ENCODE results near the gene SCAP.
A peak's percentile ranks its signal among the peaks of the same experiment; 100 is the strongest.
"Not testable (repeated sequence)": the region's sequence is repeated elsewhere in the genome, so short reads cannot be mapped to it uniquely, and the experiment has no call there.

SCAP gene

GRCh38 chr3:47476644-47477199 is 981 bp upstream of the SCAP start:
- Histone ChIP-seq H3K9ac (ENCODE audit: insufficient read length) (peak overlapping the region; percentile 73), H3K36me3 (ENCODE audit: insufficient read depth, low read length) (no peaks in the 10 kb centered on the region), H3K9me3 (ENCODE audit: low read depth, low read length) (no peaks in the 10 kb centered on the region), H3K27ac (no peak overlapping the region), H3K4me3 (peak overlapping the region; percentile 86)
- TF ChIP-seq FOXP2 (optimal IDR thresholded peaks at IDR 0.05; ENCODE audit: control extremely low read depth, extremely low read length, insufficient read depth) (no peak), POLR2AphosphoS5 (IDR thresholded peaks at IDR 0.05; ENCODE audit: borderline replicate concordance, low read depth, low read length) (no peak), EZH2 (IDR thresholded peaks at IDR 0.05) (no peak)
- no peak for DNase-seq (ENCODE audit: low read depth, low spot score)

- H3K4me3 ChIP-seq, result peak overlapping the region; percentile 86
- no peaks in the 10 kb centered on the region for H3K9me3 ChIP-seq (ENCODE audit: low read depth, low read length)
- H3K36me3 ChIP-seq (ENCODE audit: insufficient read depth, low read length), result no peaks in the 10 kb centered on the region
- DNase-seq (ENCODE audit: low read depth, low spot score), result no peak
- TF ChIP-seq POLR2AphosphoS5 (IDR thresholded peaks at IDR 0.05; ENCODE audit: borderline replicate concordance, low read depth, low read length), result no peak
- TF ChIP-seq FOXP2 (optimal IDR thresholded peaks at IDR 0.05; ENCODE audit: control extremely low read depth, extremely low read length, insufficient read depth), result no peak
- no peak for TF ChIP-seq EZH2 (IDR thresholded peaks at IDR 0.05)
- H3K27ac ChIP-seq, result no peak overlapping the region
- H3K9ac ChIP-seq (ENCODE audit: insufficient read length), result peak overlapping the region; percentile 73
Measured at GRCh38 chr3:47476330-47476626, 537 bp upstream of the SCAP start.

- Histone ChIP-seq H3K27ac (no peak overlapping the region), H3K9ac (ENCODE audit: insufficient read length) (peak overlapping the region; percentile 62), H3K4me3 (peak overlapping the region; percentile 86), H3K36me3 (ENCODE audit: insufficient read depth, low read length) (no peaks in the 10 kb centered on the region), H3K9me3 (ENCODE audit: low read depth, low read length) (no peaks in the 10 kb centered on the region)
- DNase-seq (ENCODE audit: low read depth, low spot score), result no peak
- TF ChIP-seq POLR2AphosphoS5 (IDR thresholded peaks at IDR 0.05; ENCODE audit: borderline replicate concordance, low read depth, low read length) (no peak), EZH2 (IDR thresholded peaks at IDR 0.05) (no peak), FOXP2 (optimal IDR thresholded peaks at IDR 0.05; ENCODE audit: control extremely low read depth, extremely low read length, insufficient read depth) (no peak)
Measured at GRCh38 chr3:47475029-47475569, 642 bp downstream of the SCAP start.

GRCh38 chr3:47473391-47473790 is 2.4 kb downstream of the SCAP start:
- Histone ChIP-seq H3K27ac (no peak overlapping the region), H3K9me3 (ENCODE audit: low read depth, low read length) (no peaks in the 10 kb centered on the region), H3K4me3 (no peak overlapping the region), H3K36me3 (ENCODE audit: insufficient read depth, low read length) (no peaks in the 10 kb centered on the region), H3K9ac (ENCODE audit: insufficient read length) (no peak overlapping the region)
- DNase-seq (ENCODE audit: low read depth, low spot score), result no peak
- no peak for TF ChIP-seq POLR2AphosphoS5 (IDR thresholded peaks at IDR 0.05; ENCODE audit: borderline replicate concordance, low read depth, low read length)
- TF ChIP-seq FOXP2 (optimal IDR thresholded peaks at IDR 0.05; ENCODE audit: control extremely low read depth, extremely low read length, insufficient read depth), result no peak
- TF ChIP-seq EZH2 (IDR thresholded peaks at IDR 0.05), result no peak

DNA sequence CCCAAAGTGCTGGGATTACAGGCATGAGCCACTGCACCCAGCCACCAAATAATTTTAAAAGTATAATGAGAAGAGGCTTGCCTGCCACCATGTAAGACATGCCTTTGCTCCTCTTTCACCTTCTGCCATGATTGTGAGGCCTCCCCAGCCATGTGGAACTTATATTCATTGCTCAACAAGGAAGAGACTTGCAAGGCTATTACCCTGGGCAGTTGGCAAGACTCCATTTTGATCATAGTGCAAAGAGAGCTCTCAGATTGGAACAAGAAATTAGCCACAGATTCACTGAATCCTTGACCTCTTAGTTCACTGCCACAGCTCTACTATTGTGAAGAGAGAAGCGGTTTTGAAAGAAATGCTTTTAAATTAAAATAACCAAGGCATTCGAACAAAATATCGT is 6.1 kb downstream of the SCAP start:
- TF ChIP-seq POLR2AphosphoS5 (IDR thresholded peaks at IDR 0.05; ENCODE audit: borderline replicate concordance, low read depth, low read length) (no peak), EZH2 (IDR thresholded peaks at IDR 0.05) (no peak), FOXP2 (optimal IDR thresholded peaks at IDR 0.05; ENCODE audit: control extremely low read depth, extremely low read length, insufficient read depth) (no peak)

DNA sequence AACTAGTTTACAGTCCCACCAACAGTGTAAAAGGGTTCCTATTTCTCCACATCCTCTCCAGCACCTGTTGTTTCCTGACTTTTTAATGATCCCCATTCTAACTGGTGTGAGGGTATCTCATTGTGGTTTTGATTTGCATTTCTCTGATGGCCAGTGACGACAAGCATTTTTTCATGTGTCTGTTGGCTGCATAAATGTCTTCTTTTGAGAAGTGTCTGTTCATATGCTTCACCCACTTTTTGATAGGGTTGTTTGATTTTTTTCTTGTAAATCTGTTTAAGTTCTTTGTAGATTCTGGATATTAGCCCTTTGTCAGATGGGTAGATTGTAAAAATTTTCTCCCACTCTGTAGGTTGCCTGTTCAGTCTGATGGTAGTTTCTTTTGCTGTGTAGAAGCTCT is 7.4 kb downstream of the SCAP start:
- H3K4me3 ChIP-seq; H3K9me3 ChIP-seq (ENCODE audit: low read depth, low read length); DNase-seq (ENCODE audit: low read depth, low spot score); H3K27ac ChIP-seq; H3K36me3 ChIP-seq (ENCODE audit: insufficient read depth, low read length); H3K9ac ChIP-seq (ENCODE audit: insufficient read length): not testable (repeated sequence)

More for the DNA sequence above, 6.1 kb downstream of the SCAP start:
- Histone ChIP-seq H3K36me3 (ENCODE audit: insufficient read depth, low read length) (no peaks in the 10 kb centered on the region), H3K27ac (no peak overlapping the region), H3K9ac (ENCODE audit: insufficient read length) (no peak overlapping the region), H3K9me3 (ENCODE audit: low read depth, low read length) (no peaks in the 10 kb centered on the region), H3K4me3 (no peak overlapping the region)
- DNase-seq (ENCODE audit: low read depth, low spot score), result no peak

GRCh38 chr3:47464588-47464987 is 11.2 kb downstream of the SCAP start:
- H3K4me3 ChIP-seq, result no peak overlapping the region
- peak; percentile 34 for DNase-seq (ENCODE audit: low read depth, low spot score)
- H3K27ac ChIP-seq, result no peak overlapping the region
- no peak overlapping the region for H3K9ac ChIP-seq (ENCODE audit: insufficient read length)
- no peaks in the 10 kb centered on the region for H3K9me3 ChIP-seq (ENCODE audit: low read depth, low read length)
- TF ChIP-seq FOXP2 (optimal IDR thresholded peaks at IDR 0.05; ENCODE audit: control extremely low read depth, extremely low read length, insufficient read depth) (no peak), EZH2 (IDR thresholded peaks at IDR 0.05) (no peak)
- H3K36me3 ChIP-seq (ENCODE audit: insufficient read depth, low read length), result no peaks in the 10 kb centered on the region

DNA sequence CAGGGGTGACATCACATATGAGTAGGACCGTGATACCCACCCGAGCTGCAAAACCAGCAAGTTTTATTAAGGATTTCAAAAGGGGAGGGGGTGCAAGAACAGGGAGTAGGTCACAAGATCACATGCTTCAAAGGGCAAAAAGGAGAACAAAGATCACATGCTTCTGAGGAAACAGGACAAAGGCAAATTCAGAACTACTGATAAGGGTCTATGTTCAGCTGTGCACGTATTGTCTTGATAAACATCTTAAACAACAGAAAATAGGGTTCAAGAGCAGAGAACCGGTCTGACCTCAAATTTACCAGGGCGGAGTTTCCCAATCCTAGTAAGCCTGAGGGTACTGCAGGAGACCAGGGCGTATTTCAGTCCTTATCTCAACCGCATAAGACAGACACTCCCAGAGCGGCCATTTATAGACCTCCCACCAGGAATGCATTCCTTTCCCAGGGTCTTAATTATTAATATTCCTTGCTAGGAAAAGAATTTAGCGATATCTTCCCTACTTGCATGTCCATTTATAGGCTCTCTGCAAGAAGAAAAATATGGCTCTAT is 16.1 kb downstream of the SCAP start:
- H3K9me3 ChIP-seq (ENCODE audit: low read depth, low read length); H3K36me3 ChIP-seq (ENCODE audit: insufficient read depth, low read length); H3K4me3 ChIP-seq; DNase-seq (ENCODE audit: low read depth, low spot score); H3K27ac ChIP-seq; H3K9ac ChIP-seq (ENCODE audit: insufficient read length): not testable (repeated sequence)

GRCh38 chr3:47456984-47457383 is 18.8 kb downstream of the SCAP start:
- Histone ChIP-seq H3K36me3 (ENCODE audit: insufficient read depth, low read length) (no peaks in the 10 kb centered on the region), H3K9ac (ENCODE audit: insufficient read length) (no peak overlapping the region), H3K4me3 (no peak overlapping the region), H3K27ac (no peak overlapping the region), H3K9me3 (ENCODE audit: low read depth, low read length) (no peaks in the 10 kb centered on the region)
- TF ChIP-seq POLR2AphosphoS5 (IDR thresholded peaks at IDR 0.05; ENCODE audit: borderline replicate concordance, low read depth, low read length), result no peak
- TF ChIP-seq EZH2 (IDR thresholded peaks at IDR 0.05), result no peak
- TF ChIP-seq FOXP2 (optimal IDR thresholded peaks at IDR 0.05; ENCODE audit: control extremely low read depth, extremely low read length, insufficient read depth), result no peak
- DNase-seq (ENCODE audit: low read depth, low spot score), result no peak

Data from SK-N-MC (cell line).